MM.1S (cell line): ENCODE results near the gene GPR173.

Source experiments
- DNase-seq: peaks from one replicate; pipeline ENCODE4 v3.0.0-alpha.2; 2015
- H2AFZ ChIP-seq: fragments of 300-600 bp; sonication (generic); 2 replicates; pipeline ENCODE4 v1.6.0; 2016; ENCODE audit warnings: antibody characterized with exemption, low read length
- H3F3A ChIP-seq: fragments of 300-600 bp; sonication (generic); 2 replicates; pipeline ENCODE4 v1.6.1; 2016; ENCODE audit warnings: mild to moderate bottlenecking, antibody characterized with exemption, low read length, moderate library complexity, mixed read lengths; ENCODE audit not compliant: insufficient read depth
- H3K27ac ChIP-seq: fragments of 300-600 bp; sonication (generic); 2 replicates; pipeline ENCODE4 v1.5.1; 2016; ENCODE audit warnings: mild to moderate bottlenecking, low read length
- H3K27me3 ChIP-seq: fragments of 300-600 bp; sonication (generic); replicated peaks from 2 replicates; pipeline ENCODE4 v1.6.0; 2016; ENCODE audit warnings: low read length; ENCODE audit not compliant: insufficient read depth
- H3K36me3 ChIP-seq: fragments of 300-600 bp; sonication (generic); replicated peaks from 2 replicates; pipeline ENCODE4 v1.6.1; 2016; ENCODE audit warnings: mild to moderate bottlenecking, low read length, mixed read lengths; ENCODE audit not compliant: insufficient read depth
- H3K4me1 ChIP-seq: fragments of 300-600 bp; sonication (generic); 2 replicates; pipeline ENCODE4 v1.6.1; 2016; ENCODE audit warnings: low read length, mixed read lengths
- H3K4me2 ChIP-seq: fragments of 300-600 bp; sonication (generic); 2 replicates; pipeline ENCODE4 v1.6.0; 2016; ENCODE audit warnings: low read depth, low read length
- H3K4me3 ChIP-seq: fragments of 300-600 bp; sonication (generic); 2 replicates; pipeline ENCODE4 v1.5.1; 2016; ENCODE audit warnings: low read length, mixed read lengths
- H3K79me2 ChIP-seq: fragments of 300-600 bp; sonication (generic); 2 replicates; pipeline ENCODE4 v1.6.1; 2016; ENCODE audit warnings: mixed run types, low read length, mixed read lengths
- H3K9ac ChIP-seq: fragments of 300-600 bp; sonication (generic); 2 replicates; pipeline ENCODE4 v1.6.1; 2016; ENCODE audit warnings: low read length, mixed read lengths
- H3K9me2 ChIP-seq: fragments of 300-600 bp; sonication (generic); replicated peaks from 2 replicates; pipeline ENCODE4 v1.6.1; 2016; ENCODE audit warnings: mild to moderate bottlenecking, low read length, mixed read lengths; ENCODE audit not compliant: insufficient read depth
- H3K9me3 ChIP-seq: fragments of 300-600 bp; sonication (generic); replicated peaks from 2 replicates; pipeline ENCODE4 v1.6.1; 2016; ENCODE audit warnings: mild to moderate bottlenecking, low read length, mixed read lengths; ENCODE audit not compliant: insufficient read depth
- H4K20me1 ChIP-seq: fragments of 300-600 bp; sonication (generic); 2 replicates; pipeline ENCODE4 v1.6.1; 2016; ENCODE audit warnings: mild to moderate bottlenecking, low read length, moderate library complexity, mixed read lengths; ENCODE audit not compliant: insufficient read depth
- EZH2 ChIP-seq: fragments of 300-600 bp; sonication (generic); optimal IDR thresholded peaks from 2 replicates; pipeline ENCODE3; 2017; ENCODE audit warnings: low read depth, mild to moderate bottlenecking, antibody characterized with exemption, low read length, mixed read lengths
- EZH2phosphoT487 ChIP-seq: fragments of 300-600 bp; sonication (generic); IDR thresholded peaks from 2 replicates; pipeline ENCODE4 v1.6.1; 2018; ENCODE audit warnings: antibody characterized with exemption, low read length
- TF ChIP-seq, protein P1 (sequence below): fragments of 300-600 bp; sonication (generic); IDR thresholded peaks from 2 replicates; pipeline ENCODE4 v1.5.1; 2016; ENCODE audit warnings: antibody characterized with exemption, low read length, mixed read lengths

GPR173 gene

DNA sequence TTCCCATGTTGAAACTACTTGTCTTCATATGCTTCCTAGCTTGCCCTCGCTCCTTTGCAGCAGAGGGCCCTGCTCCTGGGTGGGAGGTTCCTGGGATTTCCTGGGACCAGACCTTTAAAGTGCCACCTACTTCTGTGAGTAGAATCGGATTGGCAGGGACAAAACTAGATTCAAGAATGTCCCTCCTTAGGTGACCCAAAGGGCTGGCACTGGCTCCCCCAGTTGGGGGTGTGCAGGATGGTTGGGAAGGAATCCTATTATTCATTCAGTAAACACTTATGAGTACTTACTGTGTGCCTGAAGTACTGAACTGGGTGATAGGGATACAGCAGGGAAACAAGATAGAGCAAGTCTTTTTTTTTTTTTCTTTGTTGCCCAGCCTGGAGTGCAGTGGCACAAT, 42.8 kb downstream of the GPR173 start:
- Histone ChIP-seq H4K20me1 (no peaks in the 10 kb centered on the region), H3K36me3 (no peaks in the 10 kb centered on the region), H3K4me2 (no peak overlapping the region), H3K27ac (no peak overlapping the region), H3K27me3 (no peaks in the 10 kb centered on the region), H3K4me1 (no peaks in the 10 kb centered on the region), H2AFZ (no peak overlapping the region), H3F3A (peaks cover 4% of the 10 kb centered on the region), H3K79me2 (peaks cover 12% of the 10 kb centered on the region; the same call in 1 of the 2 replicates), H3K9ac (no peak overlapping the region), H3K9me3 (no peaks in the 10 kb centered on the region), H3K4me3 (no peak overlapping the region), H3K9me2 (no peaks in the 10 kb centered on the region)
- TF ChIP-seq, protein P1, sequence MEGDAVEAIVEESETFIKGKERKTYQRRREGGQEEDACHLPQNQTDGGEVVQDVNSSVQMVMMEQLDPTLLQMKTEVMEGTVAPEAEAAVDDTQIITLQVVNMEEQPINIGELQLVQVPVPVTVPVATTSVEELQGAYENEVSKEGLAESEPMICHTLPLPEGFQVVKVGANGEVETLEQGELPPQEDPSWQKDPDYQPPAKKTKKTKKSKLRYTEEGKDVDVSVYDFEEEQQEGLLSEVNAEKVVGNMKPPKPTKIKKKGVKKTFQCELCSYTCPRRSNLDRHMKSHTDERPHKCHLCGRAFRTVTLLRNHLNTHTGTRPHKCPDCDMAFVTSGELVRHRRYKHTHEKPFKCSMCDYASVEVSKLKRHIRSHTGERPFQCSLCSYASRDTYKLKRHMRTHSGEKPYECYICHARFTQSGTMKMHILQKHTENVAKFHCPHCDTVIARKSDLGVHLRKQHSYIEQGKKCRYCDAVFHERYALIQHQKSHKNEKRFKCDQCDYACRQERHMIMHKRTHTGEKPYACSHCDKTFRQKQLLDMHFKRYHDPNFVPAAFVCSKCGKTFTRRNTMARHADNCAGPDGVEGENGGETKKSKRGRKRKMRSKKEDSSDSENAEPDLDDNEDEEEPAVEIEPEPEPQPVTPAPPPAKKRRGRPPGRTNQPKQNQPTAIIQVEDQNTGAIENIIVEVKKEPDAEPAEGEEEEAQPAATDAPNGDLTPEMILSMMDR = no peak
- no peak for TF ChIP-seq EZH2
- no peak for DNase-seq

DNA sequence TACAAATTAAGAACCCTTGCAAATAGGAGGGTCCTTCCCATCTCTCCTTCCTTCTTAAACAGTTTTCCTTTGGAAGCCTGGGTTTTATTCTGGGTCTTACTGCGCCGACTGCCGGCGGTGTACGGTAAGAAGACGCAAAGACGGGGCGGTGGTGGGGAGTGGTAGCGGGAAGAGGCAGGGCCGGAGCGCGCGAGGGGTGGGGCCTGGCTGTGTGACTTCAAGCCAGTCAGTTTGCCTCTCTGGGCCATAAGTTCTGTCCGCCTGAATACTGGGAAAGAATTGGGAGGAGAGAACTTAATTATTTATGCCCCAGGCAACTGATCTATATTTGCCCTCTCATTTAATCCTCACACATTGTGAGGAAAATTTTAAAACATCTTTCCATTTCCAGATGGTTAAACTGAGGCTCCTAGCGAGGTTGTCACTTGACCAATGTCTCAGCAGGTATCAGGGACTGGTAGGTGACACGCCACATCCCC, 44.6 kb downstream of the GPR173 start:
- Histone ChIP-seq H3K9me2 (no peaks in the 10 kb centered on the region), H3K36me3 (no peaks in the 10 kb centered on the region), H3K9ac (peak overlapping the region; percentile 68), H2AFZ (peak overlapping the region; percentile 85), H3K4me2 (peak overlapping the region; percentile 71), H3K79me2 (peaks cover 12% of the 10 kb centered on the region; the same call in 1 of the 2 replicates), H3F3A (peaks cover 4% of the 10 kb centered on the region), H3K27ac (peak overlapping the region; percentile 80), H4K20me1 (no peaks in the 10 kb centered on the region), H3K4me1 (no peaks in the 10 kb centered on the region), H3K27me3 (no peaks in the 10 kb centered on the region), H3K4me3 (peak overlapping the region; percentile 70), H3K9me3 (no peaks in the 10 kb centered on the region)
- DNase-seq = peak; percentile 76
- TF ChIP-seq EZH2 = no peak
- TF ChIP-seq EZH2phosphoT487 = no peak
- TF ChIP-seq, protein P1 = peak; percentile 51

DNA sequence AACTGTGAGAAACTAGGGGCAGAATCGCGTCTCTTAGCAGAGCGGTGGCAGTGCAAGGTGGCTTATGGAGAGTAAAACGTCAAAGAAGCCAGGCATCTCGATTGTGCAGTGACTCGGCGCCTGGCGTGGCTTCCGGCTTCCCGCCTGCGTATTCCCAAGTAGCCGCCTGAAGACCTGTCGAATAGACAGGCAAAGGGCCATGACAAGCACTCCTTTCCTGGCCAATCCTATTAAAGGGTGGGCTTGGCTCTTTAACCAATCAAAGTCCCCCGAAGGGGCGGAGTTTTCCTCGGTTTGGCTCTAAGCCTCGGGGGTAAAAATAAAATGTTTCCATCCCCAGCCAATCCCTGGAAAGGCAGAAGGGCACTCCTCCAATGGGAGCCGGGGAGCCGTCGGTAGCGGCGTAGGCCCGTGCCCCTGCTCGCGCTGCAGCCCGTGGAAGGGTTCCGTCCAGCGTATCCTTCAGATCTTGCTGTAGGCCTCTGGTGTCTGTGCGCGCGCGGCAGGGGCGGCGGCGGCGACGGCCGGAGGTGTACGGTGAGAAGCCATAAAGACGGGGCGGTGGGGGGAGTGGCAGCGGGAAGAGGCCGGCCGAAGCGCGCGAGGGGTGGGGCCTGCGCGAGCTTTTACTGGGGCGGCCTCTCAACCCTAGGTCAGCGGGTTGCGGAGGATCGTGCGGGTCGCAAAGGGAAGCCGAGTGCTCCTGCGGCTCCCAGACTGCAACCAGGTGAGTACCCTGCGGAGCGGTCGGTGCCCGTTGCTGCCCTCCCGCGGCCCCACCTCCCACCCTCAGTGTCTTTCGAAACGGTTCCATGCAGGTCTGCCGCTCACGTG, 45.4 kb downstream of the GPR173 start, which contains the start of gene KANTR:
Gene KANTR (plus strand): TSS at position 395 of the 834 bp plus-strand sequence. CDS start 30,131 bp downstream, outside the sequence.
- peak; percentile 91 for DNase-seq
- Histone ChIP-seq H3K9me2 (no peaks in the 10 kb centered on the region), H3K27ac (peak within 1 kb of the TSS; percentile 80), H3K36me3 (no peaks in the 10 kb centered on the region), H3K9me3 (no peaks in the 10 kb centered on the region), H2AFZ (peak within 1 kb of the TSS; percentile 85), H3K4me3 (peak within 1 kb of the TSS; percentile 70), H3K9ac (peak within 1 kb of the TSS; percentile 68), H3F3A (peaks cover 4% of the 10 kb centered on the region), H3K4me1 (no peaks in the 10 kb centered on the region), H4K20me1 (no peaks in the 10 kb centered on the region), H3K27me3 (no peaks in the 10 kb centered on the region), H3K4me2 (peak within 1 kb of the TSS; percentile 71), H3K79me2 (peaks cover 12% of the 10 kb centered on the region; the same call in 1 of the 2 replicates)
- TF ChIP-seq EZH2phosphoT487 (no peak), EZH2 (no peak)
- TF ChIP-seq, protein P1 = no peak
